ENCODE data around the gene CEBPZOS.

The CEBPZOS gene

DNA sequence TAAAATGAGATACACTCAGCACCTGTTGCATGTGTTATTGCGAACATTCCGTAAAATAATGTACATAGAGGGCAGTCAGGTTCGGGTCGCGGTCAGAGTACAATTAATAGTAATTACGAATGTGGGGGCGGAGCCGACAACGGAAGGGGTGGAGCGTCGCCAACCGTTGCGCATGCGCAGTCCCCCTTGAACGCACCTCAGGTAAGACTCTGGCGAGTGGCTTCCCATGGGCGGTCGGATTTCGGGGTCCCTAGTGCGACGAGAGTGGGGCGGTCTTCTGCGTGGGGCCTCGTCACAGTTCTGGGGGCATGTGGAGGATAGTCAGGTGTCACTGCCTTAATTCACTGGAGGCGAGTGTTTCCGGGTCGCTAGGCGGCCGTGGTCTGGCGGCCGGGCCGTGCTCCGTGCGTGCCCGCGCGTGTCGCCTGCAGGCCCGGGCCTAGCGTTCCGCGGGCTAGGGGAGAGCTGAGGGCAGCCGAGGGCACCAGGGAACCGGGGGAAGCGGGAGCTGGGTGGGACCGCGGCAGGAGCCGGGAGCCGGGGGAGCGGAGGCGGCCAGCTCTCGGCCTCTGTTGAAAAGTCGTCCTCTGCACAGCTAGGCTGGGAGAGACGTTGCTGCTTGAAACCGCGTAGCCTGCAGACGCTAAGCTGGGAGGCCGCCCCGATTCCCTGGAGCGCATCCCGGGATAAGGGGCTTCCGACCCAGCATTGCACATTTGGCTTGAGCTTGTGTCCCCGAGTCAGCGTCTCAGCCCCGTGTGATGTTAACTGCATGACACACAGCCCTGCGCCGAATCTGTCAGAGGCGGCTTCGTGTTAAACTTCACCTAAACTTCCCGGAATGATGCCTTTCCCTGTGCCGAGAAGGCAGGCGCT lies at the start of gene CEBPZOS:
TSS of gene CEBPZOS (plus strand) at position 177 of the 876 bp plus-strand sequence. CDS start 3,209 bp downstream, outside the sequence.
- TF ChIP-seq, protein P1, sequence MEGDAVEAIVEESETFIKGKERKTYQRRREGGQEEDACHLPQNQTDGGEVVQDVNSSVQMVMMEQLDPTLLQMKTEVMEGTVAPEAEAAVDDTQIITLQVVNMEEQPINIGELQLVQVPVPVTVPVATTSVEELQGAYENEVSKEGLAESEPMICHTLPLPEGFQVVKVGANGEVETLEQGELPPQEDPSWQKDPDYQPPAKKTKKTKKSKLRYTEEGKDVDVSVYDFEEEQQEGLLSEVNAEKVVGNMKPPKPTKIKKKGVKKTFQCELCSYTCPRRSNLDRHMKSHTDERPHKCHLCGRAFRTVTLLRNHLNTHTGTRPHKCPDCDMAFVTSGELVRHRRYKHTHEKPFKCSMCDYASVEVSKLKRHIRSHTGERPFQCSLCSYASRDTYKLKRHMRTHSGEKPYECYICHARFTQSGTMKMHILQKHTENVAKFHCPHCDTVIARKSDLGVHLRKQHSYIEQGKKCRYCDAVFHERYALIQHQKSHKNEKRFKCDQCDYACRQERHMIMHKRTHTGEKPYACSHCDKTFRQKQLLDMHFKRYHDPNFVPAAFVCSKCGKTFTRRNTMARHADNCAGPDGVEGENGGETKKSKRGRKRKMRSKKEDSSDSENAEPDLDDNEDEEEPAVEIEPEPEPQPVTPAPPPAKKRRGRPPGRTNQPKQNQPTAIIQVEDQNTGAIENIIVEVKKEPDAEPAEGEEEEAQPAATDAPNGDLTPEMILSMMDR (IDR thresholded peaks at IDR 0.05; ENCODE audit: extremely low read depth, missing control alignments), result no peak
- peak; percentile 93 for DNase-seq (ENCODE audit: low spot score)

DNA sequence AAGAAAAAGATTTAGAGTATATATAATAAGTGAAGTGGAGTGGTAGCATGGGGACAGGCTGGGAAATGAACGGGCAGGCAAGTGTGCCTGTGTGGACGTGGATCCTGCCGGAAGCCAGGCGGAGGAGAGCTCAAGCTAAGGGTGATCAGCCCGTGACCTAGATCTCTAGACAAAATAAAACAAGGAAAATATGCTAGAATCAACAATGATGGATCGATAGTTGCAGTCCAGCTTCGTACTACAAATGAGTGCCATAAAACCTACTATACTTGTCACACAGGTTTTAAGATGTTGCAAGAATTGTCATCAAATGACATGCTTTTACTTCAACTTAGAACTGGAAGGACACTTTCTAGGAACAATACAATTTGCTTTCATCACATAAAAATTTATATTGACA lies 48.0 kb upstream of the CEBPZOS start:
- no peak for DNase-seq (ENCODE audit: low spot score)

GRCh38 chr2:37149626-37150322 lies 46.5 kb upstream of the CEBPZOS start:
- no peak for DNase-seq (ENCODE audit: low spot score)

More for the DNA sequence above, 48.0 kb upstream of the CEBPZOS start:
- TF ChIP-seq, protein P1 (IDR thresholded peaks at IDR 0.05; ENCODE audit: extremely low read depth, missing control alignments), result no peak

GRCh38 chr2:37153224-37153623 lies 43.1 kb upstream of the CEBPZOS start:
- DNase-seq (ENCODE audit: low spot score), result no peak

More at GRCh38 chr2:37149626-37150322, 46.5 kb upstream of the CEBPZOS start:
- TF ChIP-seq, protein P1 (IDR thresholded peaks at IDR 0.05; ENCODE audit: extremely low read depth, missing control alignments), result no peak

DNA sequence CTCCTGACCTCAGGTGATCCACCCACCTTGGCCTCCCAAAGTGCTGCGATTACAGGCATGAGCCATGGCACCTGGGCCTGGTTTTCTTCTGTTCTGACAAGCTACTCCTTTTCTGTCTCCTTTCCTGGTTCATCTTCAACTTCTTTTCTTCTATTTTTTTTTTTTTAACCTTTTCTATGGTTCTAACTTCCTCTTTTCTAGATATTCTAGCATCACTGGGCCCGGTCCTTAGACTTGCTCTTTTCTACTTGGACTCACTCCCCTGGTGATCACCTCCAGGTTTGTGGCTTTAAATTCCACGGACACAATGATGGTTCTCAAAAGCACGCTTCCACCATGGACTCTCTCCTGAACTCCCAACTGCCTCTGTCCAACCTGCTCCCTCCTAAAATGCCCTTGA lies 41.5 kb upstream of the CEBPZOS start:
- TF ChIP-seq, protein P1 (IDR thresholded peaks at IDR 0.05; ENCODE audit: extremely low read depth, missing control alignments), result no peak
- DNase-seq (ENCODE audit: low spot score), result peak; percentile 45

More at GRCh38 chr2:37153224-37153623, 43.1 kb upstream of the CEBPZOS start:
- TF ChIP-seq, protein P1 (IDR thresholded peaks at IDR 0.05; ENCODE audit: extremely low read depth, missing control alignments), result no peak

DNA sequence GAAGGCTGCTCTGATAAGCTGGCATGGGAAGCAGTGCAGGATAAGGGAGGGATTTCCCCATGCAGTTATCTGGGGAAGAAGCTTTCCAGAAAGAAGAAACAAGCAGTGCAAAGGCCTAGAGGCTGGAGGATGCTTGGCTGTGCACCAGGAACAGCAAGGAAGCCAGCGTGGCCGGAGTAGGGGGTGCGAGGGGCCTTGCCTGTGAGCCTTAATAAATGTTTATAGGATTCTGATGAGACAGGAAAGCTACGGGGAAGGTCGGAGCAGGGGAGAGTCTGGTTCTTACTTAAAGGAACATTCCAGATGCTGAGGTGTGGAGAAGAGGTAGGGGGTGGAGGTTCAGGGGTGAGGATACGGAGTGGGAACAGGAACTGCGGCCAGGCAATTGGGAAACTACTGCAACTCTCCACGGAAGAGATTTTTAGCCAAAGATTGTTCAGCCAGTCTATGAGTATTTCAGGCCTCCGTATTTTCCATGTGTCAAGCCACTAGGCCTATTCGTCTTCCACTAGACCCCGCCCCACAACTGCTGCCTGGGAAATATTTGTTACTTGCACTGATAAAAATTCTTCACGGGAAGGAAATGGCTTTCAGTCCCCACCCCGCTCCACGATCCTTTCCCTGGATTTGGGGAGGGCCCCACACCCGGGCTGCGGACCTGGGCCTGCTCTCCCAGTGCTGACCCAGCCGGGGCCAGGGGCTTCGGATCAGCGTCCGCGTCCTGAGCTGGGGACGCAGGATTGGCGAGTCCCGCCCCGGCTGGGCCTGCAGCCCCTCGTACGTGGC lies 40.0 kb upstream of the CEBPZOS start:
- TF ChIP-seq, protein P1 (IDR thresholded peaks at IDR 0.05; ENCODE audit: extremely low read depth, missing control alignments), result no peak
- no peak for DNase-seq (ENCODE audit: low spot score)
